Panc1 (cell line): ENCODE results near the gene B4GALT5. TPM values are rescaled to one million over a fixed set of nuclear protein-coding genes. Genes with fewer than 3 reads are reported as not detected.

Experiments used
- ATAC-seq: fragments of 200-7000 bp; cut with Tn5 transposase; 2 replicates; pipeline ENCODE4 v1.9.1; 2020; ENCODE audit warnings: mild to moderate bottlenecking, moderate library complexity
- BruUV-seq: library from RNA; stranded (reverse); fragments of 400-500 nt; replicated peaks from 2 replicates; lab custom pipeline; 2021; lab: Mats Ljungman, UMichigan
- CTCF ChIA-PET: fragments of 300-600 bp; sonication (Branson Sonifier 250); formaldehyde crosslinking; loops from one replicate; lab custom pipeline; 2022; ENCODE audit warnings: antibody characterized with exemption; lab: Charles Lee
- POLR2A ChIA-PET: fragments of 300-600 bp; sonication (Branson Sonifier 250); formaldehyde crosslinking; loops from one replicate; lab custom pipeline; 2022; ENCODE audit warnings: antibody characterized with exemption; lab: Charles Lee
- DNase-seq: peaks from one replicate; pipeline ENCODE4 v3.0.0-alpha.2; 2010; ENCODE audit warnings: low read depth, low spot score
- H3K27ac ChIP-seq: 2 replicates; pipeline ENCODE4 v1.5.1; 2011; ENCODE audit warnings: mild to moderate bottlenecking, low read length, inconsistent platforms
- H3K27me3 ChIP-seq: fragments of 200-500 bp; sonication (Bioruptor generic); 2 replicates; pipeline ENCODE4 v1.6.0; 2014; ENCODE audit warnings: low read length, inconsistent platforms; ENCODE audit not compliant: control insufficient read depth, insufficient read depth
- H3K36me3 ChIP-seq: fragments of 200-500 bp; sonication (Bioruptor generic); 2 replicates; pipeline ENCODE4 v1.5.1; 2014; ENCODE audit warnings: inconsistent platforms, mild to moderate bottlenecking, low read length, moderate library complexity; ENCODE audit not compliant: control insufficient read depth, insufficient read depth
- H3K4me1 ChIP-seq: 2 replicates; pipeline ENCODE4 v1.5.1; 2011; ENCODE audit warnings: inconsistent platforms, mild to moderate bottlenecking, low read length, moderate library complexity; ENCODE audit not compliant: control insufficient read depth, insufficient read depth
- H3K4me3 ChIP-seq, 2 experiments: 2 replicates each; pipeline ENCODE4 v1.5.1; 2011 to 2012; ENCODE audit warnings: low read depth in 2 of 2, low read length in 2 of 2, mild to moderate bottlenecking in 2 of 2, inconsistent platforms in 1 of 2, moderate library complexity in 1 of 2
- H3K9me3 ChIP-seq: fragments of 200-500 bp; sonication (Bioruptor generic); 2 replicates; pipeline ENCODE4 v1.5.1; 2014; ENCODE audit warnings: low read depth, mild to moderate bottlenecking, inconsistent platforms, low read length, moderate library complexity; ENCODE audit not compliant: control insufficient read depth, insufficient read depth
- POLR2AphosphoS5 ChIP-seq: IDR thresholded peaks from 2 replicates; pipeline ENCODE4 v1.6.1; 2012; ENCODE audit warnings: mild to moderate bottlenecking, low read depth, low read length, moderate library complexity
- SIN3A ChIP-seq: IDR thresholded peaks from 2 replicates; pipeline ENCODE4 v1.6.1; 2012; ENCODE audit warnings: low read depth, mild to moderate bottlenecking, low read length, moderate library complexity, borderline replicate concordance; ENCODE audit not compliant: insufficient read depth
- TCF7L2 ChIP-seq: IDR thresholded peaks from 2 replicates; pipeline ENCODE4 v1.6.1; 2011; ENCODE audit warnings: mild to moderate bottlenecking, low read depth, low read length, inconsistent platforms
- in situ Hi-C: cut with HindIII; loops from 2 replicates; pipeline ENCODE4 v1.10.0; 2016; ENCODE audit warnings: low sequenced_read_pairs, low pct_unique_long_range_greater_than_20kb
- intact Hi-C: fragments of 100-400 bp; cut with micrococcal nuclease; formaldehyde crosslinking; loops from one replicate; pipeline ENCODE4 v1.10.0; 2022; ENCODE audit not compliant: unreplicated experiment
- total RNA-seq: library from RNA; stranded (reverse); gene quantifications from one replicate; pipeline ENCODE4 v1.2.1, GENCODE V29; 2021; ENCODE audit not compliant: unreplicated experiment
- TF ChIP-seq, protein P1 (sequence below): fragments of 450-650 bp; IDR thresholded peaks from 2 replicates; pipeline ENCODE4 v1.5.1; 2017; ENCODE audit warnings: mild to moderate bottlenecking
- TF ChIP-seq, protein P2 (sequence below), 2 experiments: IDR thresholded peaks; 2 replicates each; pipeline ENCODE4 v1.6.1; 2011 to 2012; ENCODE audit warnings: low read depth in 2 of 2, control low read depth in 1 of 2, low read length in 1 of 2, mild to moderate bottlenecking in 1 of 2, moderate library complexity in 1 of 2; ENCODE audit not compliant: insufficient read depth in 1 of 2

Gene B4GALT5
- total RNA-seq, 1 experiment from 2014 or later: 40.0 TPM

DNA sequence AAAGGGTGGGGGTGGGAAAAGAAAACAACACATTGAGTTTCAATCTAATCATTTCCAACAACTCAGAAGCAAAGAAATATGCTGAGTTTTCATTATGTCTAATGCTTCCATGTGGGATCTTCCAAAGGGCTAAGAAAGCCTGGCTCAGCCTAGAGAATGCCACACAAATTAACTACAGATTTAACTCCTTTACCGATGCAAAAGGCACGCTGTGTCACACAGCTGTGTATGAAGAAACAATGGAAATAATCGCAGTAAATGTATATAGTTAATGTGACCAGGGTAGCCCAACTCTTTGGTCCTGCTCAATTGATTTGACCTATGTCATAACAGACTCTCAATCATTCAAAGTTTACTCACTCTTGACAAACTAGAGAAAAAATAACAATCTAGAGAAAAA is 17.8 kb downstream of the B4GALT5 start:
- ATAC-seq (no peak), DNase-seq (no peak)
- peaks cover 62% of the 10 kb centered on the region for H3K4me1 ChIP-seq
- CTCF ChIA-PET: no interaction called here
- intact Hi-C loops: no loop called here
- no peaks in the 10 kb centered on the region for H3K27me3 ChIP-seq
- TF ChIP-seq, protein P1, sequence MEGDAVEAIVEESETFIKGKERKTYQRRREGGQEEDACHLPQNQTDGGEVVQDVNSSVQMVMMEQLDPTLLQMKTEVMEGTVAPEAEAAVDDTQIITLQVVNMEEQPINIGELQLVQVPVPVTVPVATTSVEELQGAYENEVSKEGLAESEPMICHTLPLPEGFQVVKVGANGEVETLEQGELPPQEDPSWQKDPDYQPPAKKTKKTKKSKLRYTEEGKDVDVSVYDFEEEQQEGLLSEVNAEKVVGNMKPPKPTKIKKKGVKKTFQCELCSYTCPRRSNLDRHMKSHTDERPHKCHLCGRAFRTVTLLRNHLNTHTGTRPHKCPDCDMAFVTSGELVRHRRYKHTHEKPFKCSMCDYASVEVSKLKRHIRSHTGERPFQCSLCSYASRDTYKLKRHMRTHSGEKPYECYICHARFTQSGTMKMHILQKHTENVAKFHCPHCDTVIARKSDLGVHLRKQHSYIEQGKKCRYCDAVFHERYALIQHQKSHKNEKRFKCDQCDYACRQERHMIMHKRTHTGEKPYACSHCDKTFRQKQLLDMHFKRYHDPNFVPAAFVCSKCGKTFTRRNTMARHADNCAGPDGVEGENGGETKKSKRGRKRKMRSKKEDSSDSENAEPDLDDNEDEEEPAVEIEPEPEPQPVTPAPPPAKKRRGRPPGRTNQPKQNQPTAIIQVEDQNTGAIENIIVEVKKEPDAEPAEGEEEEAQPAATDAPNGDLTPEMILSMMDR: no peak
- TF ChIP-seq POLR2AphosphoS5: no peak
- TF ChIP-seq TCF7L2: no peak
- TF ChIP-seq SIN3A: no peak
- TF ChIP-seq, protein P2, sequence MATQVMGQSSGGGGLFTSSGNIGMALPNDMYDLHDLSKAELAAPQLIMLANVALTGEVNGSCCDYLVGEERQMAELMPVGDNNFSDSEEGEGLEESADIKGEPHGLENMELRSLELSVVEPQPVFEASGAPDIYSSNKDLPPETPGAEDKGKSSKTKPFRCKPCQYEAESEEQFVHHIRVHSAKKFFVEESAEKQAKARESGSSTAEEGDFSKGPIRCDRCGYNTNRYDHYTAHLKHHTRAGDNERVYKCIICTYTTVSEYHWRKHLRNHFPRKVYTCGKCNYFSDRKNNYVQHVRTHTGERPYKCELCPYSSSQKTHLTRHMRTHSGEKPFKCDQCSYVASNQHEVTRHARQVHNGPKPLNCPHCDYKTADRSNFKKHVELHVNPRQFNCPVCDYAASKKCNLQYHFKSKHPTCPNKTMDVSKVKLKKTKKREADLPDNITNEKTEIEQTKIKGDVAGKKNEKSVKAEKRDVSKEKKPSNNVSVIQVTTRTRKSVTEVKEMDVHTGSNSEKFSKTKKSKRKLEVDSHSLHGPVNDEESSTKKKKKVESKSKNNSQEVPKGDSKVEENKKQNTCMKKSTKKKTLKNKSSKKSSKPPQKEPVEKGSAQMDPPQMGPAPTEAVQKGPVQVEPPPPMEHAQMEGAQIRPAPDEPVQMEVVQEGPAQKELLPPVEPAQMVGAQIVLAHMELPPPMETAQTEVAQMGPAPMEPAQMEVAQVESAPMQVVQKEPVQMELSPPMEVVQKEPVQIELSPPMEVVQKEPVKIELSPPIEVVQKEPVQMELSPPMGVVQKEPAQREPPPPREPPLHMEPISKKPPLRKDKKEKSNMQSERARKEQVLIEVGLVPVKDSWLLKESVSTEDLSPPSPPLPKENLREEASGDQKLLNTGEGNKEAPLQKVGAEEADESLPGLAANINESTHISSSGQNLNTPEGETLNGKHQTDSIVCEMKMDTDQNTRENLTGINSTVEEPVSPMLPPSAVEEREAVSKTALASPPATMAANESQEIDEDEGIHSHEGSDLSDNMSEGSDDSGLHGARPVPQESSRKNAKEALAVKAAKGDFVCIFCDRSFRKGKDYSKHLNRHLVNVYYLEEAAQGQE (IDR thresholded peaks at IDR 0.05; ENCODE audit: insufficient read depth in 1 of 2, low read depth in 2 of 2, low read length in 1 of 2): no peak
- BruUV-seq: no TSS peak
- POLR2A ChIA-PET: no interaction called here
- no peak overlapping the region; the same call in 1 of the 2 replicates for H3K27ac ChIP-seq
- in situ Hi-C loops: no loop called here
- H3K36me3 ChIP-seq: no peaks in the 10 kb centered on the region
- H3K9me3 ChIP-seq: no peaks in the 10 kb centered on the region
- H3K4me3 ChIP-seq: no peak overlapping the region

DNA sequence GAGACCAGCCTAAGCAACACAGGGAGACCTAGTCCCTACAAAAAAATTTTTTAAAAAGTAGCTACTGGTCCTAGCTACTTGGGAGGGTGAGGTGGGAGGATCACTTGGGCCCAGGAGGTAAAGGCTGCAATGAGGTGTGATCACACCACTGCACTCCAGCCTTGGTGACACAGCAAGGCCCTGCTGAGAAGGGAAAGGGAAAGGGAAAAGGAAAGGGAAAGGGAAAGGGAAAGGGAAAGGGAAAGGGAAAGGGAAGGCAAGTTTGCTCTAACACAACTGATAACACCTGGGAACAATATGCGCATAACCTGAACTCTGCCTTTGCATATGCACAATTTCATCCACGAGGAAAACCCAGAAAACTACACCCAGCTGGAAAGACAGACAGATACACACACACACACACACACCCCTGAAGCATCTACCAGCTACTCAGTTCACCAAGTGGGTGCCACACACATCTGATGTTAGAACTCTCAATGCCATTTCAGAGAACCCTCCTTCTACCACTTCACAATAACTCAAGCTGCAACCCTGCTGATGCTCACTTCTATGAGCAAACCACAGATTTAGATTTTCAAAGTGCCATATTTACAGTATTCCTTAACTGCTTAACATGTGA is 19.1 kb downstream of the B4GALT5 start:
- intact Hi-C loops: no loop called here
- Histone ChIP-seq H3K4me3 (no peak overlapping the region), H3K27ac (no peak overlapping the region), H3K4me1 (peaks cover 49% of the 10 kb centered on the region), H3K36me3 (no peaks in the 10 kb centered on the region), H3K27me3 (no peaks in the 10 kb centered on the region), H3K9me3 (no peaks in the 10 kb centered on the region)
- POLR2A ChIA-PET: no interaction called here
- no TSS peak for BruUV-seq
- DNase-seq: no peak
- ATAC-seq: 0 out of 2 replicates have a peak, but pooled peaks have one; percentile 23
- in situ Hi-C loops: no loop called here
- CTCF ChIA-PET: interaction anchor here (0.7 kb wide), 1 partner anchor 83 kb away, joined by 3 read pairs; no protein-coding TSS in a partner anchor
- TF ChIP-seq SIN3A (no peak), TCF7L2 (no peak), POLR2AphosphoS5 (no peak)
- TF ChIP-seq, protein P1: no peak
- TF ChIP-seq, protein P2 (IDR thresholded peaks at IDR 0.05; ENCODE audit: insufficient read depth in 1 of 2, low read depth in 2 of 2, low read length in 1 of 2): no peak
